NCI-H526 treated with DMSO at 0.1 percent for 48 hours (cell line): ENCODE results near the gene LRRC8E.
A peak's percentile ranks its signal among the peaks of the same experiment; 100 is the strongest.

Experiments used
- DNase-seq: peaks from one replicate; lab custom pipeline; 2025; lab: John Stamatoyannopoulos, UW

Gene LRRC8E

DNA sequence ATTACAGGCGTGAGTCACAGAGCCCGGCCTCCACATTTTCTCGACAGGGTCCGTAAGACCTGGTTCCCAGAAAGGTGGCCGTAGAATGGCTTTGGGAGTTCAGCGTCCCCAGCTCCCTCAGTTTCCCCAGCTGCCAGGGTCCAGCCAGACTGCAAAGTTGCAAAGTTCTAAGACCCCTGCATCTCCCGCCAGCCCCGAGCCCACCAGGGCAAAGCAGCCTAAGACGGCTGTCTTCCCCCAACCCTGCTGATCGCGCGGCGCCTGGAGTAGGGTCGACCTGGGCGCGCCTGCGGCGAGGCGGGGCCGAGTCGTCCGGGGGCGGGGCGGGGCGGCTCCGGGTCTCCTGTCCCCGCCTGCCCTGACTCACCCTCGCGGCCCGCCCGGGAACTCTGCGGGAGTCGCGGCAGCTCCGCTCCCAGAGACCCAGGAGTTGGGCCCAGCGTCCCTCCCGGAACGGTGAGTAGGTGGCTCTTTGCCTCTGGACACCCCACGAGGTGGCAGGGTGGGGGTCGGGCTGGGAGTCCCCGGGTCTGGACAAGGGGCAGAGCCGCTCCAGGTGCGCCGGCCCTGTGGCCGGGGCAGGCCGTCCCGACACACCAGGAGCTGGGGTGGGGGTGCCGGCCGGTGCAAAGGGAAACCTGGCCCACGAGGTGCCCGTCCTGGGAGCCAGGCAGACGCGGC is at the start of gene LRRC8E:
Gene LRRC8E, plus strand, starts transcription at position 366 of the 681 bp plus-strand sequence. CDS start 7,094 bp downstream, outside the sequence.
- no peak for DNase-seq

DNA sequence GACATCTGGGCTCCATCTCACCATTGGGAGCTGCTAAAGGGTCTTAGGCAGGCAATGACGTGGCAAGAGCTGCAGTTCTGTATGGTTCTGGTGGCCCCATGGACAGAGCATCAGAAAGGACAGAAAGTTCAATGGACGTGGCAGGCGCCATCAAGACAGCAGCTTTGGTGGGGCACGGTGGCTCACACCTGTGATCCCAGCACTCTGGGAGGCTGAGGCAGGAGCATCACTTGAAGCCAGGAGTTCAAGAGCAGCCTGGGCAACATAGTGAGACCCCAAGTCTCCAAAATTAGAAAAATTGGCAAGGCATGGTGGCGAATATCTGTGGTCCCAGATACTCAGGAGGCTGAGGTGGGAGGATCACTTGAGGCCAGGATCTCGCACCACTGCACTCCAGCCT is 48.8 kb upstream of the LRRC8E start:
- DNase-seq = no peak

DNA sequence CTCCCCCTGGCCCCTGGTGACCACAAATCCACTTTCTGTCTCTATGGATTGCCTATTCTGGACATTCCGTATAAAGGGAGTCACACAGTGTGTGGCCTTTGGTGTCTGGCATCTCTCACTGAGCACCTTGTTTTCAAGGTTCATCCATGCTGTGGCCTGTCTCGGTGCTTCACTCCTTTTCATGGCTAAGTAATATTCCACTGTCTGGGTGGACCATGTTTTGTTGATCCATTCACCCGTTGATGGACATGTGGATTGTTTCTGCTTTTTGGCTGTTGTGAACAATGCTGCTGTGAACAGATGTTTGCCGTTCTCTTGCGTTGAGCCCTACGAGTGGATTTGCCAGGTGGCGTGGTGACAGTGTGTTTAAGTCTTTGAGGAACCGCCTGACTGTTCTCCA is 47.7 kb upstream of the LRRC8E start:
- DNase-seq = no peak

GRCh38 chr19:7841751-7842660 is 46.3 kb upstream of the LRRC8E start:
- DNase-seq = no peak

DNA sequence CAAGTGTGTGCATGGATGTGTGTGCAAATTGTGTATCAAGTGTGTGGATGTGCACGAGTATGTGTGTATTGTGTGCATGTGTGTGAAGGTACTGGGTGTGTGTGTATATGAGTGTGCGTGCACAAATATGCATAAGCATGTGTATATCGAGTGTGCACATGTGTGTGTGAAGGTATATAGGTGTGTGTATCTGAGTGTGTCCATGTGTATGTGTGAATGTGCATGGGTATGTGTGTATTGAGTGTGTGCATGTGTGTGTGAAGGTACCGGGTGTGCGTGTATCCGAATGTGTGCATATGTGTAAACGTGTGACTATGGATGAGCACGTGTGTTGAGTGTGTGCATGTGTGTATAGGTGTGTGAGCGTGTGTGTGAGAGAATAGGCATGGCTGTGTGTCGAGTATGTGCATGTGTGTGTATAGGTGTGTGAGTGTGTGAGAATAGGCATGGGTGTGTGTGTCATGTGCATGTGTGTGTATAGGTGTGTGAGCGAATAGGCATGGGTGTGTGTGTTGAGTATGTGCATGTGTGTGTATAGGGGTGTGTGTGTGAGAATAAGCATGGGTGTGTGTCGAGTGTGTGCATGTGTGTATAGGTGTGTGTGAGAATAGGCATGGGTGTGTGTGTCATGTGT is 45.5 kb upstream of the LRRC8E start:
- DNase-seq = no peak

- no peak for DNase-seq
Observed at GRCh38 chr19:7843521-7843920, 44.8 kb upstream of the LRRC8E start.

DNA sequence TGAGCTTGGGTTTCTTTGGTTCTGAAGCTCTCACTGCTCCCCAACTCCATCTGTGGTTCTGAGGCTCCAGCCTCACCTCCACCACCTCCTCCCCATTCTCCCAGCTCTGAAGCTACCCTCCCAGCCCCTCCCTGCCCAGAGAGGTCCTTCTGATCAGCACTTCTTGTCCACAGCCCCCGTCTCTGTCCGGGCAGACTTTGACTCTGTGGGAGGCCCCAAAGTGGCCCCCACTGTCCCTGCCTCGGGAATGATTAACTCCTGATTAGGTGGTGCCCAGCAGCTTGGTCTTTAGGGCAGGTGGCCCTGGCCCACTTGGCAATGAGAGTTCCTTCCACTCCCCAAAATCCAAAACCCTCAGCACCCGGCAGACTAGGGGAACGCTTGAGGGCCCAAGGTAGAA is 43.9 kb upstream of the LRRC8E start:
- DNase-seq = no peak

DNA sequence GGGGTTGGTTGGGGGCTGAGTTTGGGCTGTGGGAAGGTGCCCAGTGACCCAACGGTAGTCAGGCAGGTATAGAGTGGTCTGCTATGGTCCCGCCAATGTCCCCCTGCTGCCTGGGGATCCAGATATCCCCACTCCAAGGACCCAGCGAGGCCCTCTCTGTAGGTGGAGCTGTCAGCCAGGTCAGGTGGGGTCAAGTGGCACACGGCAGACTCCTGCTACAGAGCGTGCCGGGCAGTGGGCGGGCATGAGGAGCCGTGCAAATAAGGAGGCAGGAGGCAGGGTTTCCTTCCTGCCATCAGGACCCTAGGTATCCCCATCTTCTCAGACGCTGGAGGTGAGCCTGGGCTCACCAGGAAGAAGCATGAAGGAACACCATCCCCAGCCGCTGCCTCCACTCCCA is 43.4 kb upstream of the LRRC8E start:
- no peak for DNase-seq

DNA sequence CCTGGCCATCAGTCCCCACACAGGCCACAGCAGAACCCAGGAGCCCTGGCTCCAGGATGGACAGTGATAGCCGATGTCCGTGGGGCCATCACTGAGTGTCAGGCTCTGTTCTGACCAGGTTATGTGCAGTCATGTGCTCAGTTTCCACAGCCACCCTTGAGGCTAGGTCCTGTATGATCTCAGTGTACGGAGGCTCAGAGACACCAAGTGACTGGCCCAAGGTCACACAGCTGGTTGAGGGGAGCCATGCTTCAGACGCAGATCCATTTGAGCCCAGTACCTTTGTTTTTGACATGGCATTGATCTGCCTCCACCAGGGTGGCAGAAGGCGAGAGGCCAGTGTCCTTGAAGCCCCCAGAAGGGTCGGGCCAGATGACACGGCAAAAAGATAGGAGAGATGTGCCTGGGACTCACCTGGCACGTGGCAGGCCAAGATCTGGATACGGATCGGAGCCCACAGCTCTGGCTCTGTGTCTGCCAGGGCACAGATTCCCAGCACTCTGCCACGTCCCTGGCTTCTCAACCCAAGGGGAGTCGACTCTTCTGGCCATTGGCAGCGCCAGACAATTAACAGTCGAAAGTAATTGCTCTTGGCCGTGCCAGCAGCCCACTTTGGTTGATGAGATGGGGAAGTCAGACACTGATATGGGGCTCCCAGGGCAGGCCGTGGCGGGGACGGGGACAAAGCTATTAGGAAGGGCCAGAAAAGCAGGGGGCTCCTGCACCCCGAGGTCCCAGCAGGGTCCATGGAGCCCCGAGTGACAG is 42.7 kb upstream of the LRRC8E start:
- DNase-seq = no peak

DNA sequence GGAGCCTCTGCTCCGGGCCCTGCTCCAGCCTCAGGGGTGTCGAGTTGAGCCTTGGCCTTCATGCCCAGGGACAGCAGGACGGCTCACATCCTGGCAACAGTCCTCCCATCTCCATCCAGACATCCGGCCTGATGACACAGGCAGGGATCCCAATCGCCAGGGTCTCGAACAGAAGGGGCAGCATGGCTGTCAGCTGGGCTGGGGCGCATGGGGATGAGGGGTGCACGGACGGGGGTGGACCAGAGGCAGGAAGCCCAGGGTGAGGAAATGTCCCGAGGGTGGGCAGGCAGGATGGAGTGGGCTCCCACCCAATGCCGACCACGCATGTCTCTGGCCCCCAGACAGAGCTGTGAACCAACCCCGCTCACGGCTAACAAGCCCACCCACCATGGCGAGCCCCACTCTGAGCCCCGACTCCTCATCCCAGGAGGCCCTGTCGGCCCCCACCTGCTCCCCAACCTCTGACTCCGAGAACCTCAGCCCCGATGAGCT is 42.1 kb upstream of the LRRC8E start:
- no peak for DNase-seq

GRCh38 chr19:7847664-7848063 is 40.6 kb upstream of the LRRC8E start:
- DNase-seq = no peak

- no peak for DNase-seq
Observed at GRCh38 chr19:7848779-7849457, 39.4 kb upstream of the LRRC8E start.

DNA sequence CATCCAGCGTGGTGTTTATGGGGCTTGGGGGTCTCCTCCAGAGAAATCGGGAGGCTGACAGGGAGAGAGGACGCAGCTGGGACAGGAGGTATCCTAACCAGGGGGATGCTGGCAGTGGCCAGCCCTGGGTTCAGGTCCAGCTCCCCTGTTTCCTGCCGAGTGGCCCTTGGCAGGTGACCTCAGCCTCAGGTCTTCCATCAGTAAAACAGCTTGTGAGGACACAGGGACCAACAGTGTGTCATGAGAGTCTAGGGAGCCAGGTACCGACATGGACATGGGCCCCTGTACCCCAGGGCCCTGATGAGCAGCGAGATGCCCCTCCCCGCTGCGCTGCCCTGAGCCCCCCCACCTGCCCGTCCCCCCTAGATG is 38.7 kb upstream of the LRRC8E start:
- no peak for DNase-seq

- no peak for DNase-seq
Observed at GRCh38 chr19:7850000-7850813, 38.1 kb upstream of the LRRC8E start.

- no peak for DNase-seq
Observed at GRCh38 chr19:7850945-7851622, 37.2 kb upstream of the LRRC8E start.

DNA sequence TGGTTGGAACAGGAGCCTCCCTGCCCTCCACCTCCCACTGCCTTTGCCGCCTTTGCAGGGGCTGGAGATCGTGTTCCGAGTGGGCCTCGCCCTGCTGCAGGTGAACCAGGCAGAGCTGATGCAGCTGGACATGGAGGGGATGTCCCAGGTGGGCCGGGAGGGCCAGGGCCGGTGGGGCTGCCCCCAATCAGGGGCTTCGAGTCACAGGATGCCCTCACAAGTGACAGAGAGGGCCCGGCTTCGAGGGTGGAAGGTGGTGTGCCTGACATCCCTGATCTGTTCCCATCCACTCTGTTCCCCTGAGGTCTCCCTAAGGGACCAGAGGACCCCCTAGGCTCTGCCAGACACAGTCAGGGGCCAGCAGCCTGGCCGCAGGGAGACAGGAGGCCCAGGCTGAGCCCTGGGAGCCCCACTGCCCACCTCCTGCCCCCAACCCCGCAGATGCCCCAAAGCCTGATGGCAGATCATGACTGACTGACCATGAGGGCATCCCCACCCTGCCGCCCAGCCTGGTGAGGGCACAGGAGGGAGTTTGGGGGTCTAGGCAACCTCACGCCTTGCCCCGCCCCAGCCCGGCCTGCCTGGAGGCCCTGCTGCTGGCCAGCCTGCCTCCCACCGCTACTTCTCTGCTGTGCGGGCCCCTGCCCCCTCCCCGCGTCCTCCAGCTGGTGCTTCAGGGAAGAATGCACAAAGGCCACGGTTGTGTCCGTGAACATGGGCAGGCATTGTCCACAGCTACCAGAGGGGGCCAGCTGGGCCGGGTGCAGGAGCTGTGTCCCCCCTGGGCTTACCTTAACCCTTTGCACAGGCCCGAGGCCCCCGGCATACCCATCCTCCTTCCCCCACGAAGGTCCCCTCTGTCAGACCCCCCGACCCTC is 36.4 kb upstream of the LRRC8E start:
- DNase-seq = no peak

GRCh38 chr19:7852851-7853769 is 35.2 kb upstream of the LRRC8E start:
- peak; percentile 57 for DNase-seq

DNA sequence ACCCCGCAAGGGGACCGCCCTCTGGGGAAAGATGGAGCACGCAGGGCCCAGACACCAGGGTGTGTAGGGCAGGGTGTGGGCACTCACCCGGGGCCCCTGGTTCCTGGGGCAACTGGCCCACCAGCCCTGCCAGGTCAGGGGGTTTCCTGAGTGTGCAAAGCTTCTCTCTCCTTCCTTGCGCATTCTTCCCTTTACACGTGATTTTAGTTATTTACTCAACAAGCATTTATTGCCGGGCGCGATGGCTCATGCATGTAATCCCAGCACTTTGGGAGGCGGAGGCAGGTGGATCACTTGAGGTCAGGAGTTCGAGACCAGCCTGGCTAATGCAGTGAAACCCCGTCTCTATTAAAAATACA is 34.6 kb upstream of the LRRC8E start:
- DNase-seq = no peak
